ENCODE results near the gene POLG2.
"Not testable (repeated sequence)": the region's sequence is repeated elsewhere in the genome, so short reads cannot be mapped to it uniquely, and the experiment has no call there.

POLG2 gene

DNA sequence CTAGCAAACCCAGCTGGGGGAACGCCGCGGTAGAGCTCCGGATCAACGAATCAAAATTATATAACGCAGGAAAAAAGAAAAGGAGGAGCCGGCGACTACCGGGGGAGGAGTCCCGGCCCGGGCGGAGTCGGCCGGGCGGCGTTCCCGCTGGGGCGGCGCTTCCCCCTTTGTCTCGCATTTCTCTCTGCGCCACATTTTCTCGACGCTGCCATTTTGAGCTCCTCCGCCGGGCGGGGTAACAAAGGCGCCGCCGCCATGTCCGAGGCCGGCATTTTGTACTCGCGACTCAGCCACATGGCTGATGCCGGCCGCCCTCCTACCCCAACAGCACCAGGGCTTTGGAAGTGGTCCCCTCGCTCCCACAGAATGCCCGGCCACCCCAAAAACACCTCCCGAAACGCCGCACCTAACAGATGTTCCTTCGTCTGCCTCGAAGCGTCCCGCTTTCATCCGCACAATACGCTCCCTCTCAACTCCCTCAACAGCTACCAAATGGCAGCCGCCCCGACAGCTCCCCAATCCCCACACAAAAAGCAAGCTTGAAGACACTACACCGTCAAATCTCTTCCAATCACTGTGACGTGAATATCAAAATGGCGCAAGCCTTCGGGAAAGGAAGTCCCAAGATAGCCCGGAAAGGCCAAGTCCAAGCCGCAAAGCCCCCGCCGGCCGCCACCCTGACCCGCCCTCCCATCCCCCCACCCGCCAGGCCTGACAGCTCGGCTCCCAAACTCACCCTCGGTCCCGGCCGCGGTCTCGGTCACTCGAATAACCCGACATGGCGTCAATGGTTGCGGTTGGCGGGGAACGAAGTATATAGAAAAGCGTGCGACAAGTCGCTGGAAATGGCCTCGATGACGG lies 8.7 kb upstream of the POLG2 start:
- DNase-seq, result peak; percentile 84 to 93

DNA sequence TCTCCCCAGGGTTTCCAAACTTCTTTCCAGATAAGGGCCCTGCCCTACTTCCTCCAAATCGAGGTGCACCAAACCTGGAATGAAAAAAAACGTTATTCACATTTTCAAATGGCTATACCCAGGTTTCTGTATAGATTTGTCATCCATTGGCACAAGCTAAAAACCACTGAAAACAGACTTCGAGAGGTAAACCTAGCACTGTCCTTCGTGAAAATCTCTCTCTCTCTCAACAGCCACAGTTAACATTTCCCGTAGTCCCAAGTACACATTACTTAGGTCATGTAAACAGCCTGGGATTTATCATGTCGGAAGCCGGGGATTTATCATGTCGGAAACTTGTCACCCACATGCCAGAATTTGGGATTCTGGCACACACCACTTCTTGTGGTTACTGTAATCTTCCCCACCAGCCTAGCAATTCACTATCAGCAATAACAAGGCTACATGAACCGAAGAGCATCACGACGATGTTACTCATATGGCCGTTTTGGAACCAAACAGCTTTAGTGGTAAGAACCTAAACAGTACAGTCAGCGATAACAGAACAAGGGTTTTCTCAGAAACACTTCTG lies 8.0 kb upstream of the POLG2 start:
- DNase-seq, result no peak

DNA sequence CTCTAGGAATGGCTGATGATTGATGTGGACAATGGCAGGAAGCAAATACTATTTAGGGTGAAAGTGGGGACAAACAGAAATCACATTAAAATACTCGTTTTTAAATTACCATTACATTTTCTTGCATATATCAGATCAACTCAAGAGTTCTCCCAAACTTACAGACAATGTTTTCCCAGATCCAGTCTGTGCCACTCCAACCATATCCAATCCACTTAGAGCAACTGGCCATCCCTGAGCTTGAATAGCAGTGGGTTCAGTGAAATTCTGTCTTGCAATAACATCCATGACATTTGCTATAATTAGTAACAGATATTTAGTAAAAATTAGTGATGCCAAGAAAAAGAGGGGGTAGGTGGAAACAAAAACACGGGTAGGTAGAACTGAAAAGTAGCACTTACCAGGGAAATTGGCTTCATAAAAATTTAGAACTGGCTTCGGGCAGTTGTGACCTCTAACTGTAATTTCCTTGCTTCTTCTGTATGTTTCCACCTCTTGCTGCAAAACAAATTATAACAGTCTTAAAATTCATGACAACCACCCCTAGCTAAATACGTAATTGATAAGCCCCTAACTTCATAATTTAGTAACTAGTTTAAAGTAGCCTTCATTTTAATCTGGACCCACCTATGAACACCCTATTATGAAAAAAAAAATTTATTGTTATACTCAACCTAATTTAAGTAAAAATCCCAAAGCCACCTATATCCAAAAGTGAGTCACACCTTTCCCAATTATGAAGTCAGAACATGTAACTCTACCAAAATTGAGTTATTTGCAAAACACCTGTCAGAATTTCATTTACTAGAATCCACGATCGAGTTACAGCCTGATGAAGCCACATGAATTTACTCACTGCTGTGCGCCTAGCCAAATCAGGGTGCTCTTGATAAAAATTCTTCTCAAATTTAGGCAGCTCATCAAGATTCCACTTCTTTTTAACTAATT lies 7.2 kb upstream of the POLG2 start:
- DNase-seq, result no peak

DNA sequence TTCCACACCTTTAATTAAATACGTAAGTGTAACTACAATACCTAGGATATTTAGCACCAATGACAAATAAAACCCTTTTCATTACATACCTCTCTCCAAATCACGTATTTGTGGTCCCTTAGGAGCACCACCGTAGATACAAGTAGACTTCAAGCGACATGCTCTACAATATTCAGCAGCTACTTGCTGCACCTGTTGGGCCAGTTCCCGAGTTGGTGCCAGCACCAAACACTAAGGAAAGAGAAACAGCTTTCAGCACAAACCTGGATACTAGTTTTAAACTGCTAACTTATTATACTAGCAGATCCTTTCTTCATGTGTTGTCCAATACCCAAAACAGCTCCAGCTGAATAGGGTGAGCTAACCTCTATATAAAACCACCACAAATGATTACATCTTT lies 6.5 kb upstream of the POLG2 start:
- DNase-seq, result no peak

DNA sequence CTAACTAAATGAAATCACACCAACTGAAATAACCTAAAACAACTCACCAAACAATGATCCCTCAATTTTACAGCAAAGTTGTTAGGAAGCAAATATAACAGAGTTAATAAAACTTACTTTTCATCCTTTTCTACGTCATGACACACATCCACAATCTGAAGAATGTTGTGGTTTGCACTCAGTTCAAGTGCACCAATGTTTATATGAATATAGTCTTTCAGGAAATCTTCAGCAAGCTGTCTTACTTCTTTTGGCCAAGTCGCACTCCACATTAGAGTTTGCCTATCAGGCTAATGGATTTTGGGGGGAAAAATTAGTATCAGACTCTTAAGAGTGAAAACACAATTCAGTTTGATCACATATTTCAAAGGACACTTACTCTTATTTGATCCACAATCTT lies 6.0 kb upstream of the POLG2 start:
- no peak for DNase-seq

- no peak for DNase-seq
Measured at GRCh38 chr17:64502021-64502420, 5.2 kb upstream of the POLG2 start.

DNA sequence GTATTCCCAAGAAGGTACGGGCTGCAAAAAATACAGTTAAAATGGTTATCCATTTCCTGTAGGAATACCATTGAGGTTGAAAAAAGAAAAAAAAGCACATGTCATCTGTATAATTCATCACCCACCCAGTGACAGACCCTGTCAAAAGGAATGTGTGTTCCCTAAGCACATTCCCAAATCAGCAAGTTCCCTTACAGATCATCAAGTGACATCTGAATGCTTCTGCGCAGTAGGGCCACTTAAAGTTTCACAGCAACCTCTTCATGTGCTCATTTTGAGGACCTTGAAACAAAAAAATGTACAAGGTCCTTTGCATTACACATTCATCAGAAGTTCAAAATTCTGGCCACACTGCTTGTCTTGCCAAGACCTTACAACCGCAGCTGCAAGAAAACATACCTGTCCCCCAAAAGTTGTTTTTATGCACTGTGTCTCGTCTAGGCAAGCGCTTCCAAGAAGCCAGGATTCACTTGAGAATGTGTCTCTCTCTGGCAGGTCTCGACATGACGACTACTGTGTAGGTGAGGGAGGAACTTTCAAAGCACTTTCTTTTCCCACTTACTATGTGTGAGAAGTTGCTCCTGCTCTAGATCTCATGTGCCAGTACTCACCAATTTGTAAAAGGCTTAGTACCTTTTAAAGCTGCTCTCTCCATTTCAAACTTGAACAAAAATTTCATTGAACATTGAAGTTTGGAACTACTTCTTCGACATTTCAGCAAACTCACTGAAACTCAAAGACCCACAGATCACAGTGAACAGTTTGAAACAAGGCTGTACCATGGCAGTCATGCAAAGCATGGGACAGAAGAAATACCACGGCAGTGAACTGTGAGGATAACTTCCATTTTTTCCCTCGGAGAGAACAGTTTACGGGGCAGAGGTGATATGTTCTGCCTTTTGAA lies 4.3 kb upstream of the POLG2 start:
- DNase-seq, result no peak

DNA sequence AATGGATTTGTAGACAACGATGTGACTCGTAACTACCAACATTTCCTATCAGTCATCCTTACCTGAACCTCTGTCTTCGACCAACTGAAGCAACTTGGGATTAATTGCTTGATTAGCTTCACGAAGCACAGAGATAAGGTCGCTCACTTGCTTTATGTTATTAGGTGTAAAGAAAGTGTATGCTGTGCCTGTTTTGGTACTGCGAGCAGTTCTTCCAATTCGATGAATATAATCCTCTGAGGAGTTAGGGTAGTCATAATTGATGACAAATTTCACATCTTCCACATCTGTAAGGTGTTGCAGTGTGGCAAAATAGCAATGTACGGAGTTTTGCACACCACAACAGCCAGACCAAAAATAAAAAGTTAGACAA lies 3.6 kb upstream of the POLG2 start:
- no peak for DNase-seq

GRCh38 chr17:64499805-64500486 lies 3.1 kb upstream of the POLG2 start:
- DNase-seq, result no peak

DNA sequence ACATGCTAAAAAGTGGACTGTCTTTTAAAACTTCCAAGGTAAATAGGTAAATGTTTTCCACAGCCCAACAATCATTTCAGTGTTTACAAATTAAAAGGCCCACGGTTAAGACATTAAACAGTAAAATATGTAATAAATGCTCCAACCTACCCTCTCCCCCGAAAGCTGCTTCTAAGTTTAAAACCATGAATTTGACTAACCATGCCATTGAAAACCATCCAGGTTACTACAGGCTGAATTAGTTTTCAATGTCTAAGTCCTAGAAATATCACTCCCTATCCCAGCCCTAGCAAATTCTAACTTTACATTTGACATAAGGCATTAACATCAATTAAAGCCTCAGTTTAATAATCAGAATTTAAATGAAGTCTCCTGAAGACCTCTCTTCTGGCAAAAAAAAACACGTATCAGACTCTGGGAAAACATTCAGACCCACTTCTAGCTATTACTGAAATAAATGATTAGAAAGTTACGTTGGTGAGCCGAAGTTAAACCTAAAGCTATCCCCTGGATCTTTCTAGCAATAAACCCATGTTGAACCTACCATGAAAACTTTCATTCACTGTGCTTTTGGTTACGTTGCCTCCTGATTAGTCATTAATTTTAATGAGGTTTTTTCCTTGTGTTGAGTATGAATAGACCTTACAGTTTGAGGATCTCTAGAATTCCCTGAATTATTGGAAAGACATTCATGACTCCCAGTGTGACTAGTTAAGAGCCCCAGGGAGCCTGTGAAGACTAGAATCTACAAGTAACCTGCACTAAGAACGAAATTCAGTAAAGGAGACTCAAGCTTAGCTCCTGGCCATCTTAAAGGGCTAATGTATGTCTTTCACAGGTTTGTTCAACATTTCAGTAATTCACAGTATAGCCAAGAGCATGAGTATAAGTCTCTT lies 1.7 kb upstream of the POLG2 start:
- DNase-seq, result no peak

DNA sequence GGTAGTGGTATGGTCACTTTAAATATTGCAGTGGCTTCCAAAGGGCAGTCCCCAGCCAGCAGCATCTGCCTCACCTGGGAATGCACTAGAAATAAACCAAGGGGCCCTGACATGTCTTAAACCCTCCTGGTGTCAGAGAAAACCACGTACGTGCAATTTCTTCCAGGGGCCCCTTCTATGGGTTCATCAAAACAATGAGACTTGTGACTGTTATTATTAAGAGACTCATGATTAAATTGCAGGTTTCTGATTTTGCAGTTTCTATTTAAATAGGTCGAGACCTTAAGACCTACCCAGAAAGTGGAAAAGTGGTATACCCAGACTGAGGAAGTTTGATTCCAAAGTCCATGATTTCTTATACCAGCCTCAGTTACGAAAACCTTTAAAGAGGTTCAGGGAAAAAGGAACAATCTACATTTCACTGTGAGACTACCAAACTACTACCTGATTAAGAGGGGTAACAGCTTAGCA lies 746 bp upstream of the POLG2 start:
- no peak for DNase-seq

DNA sequence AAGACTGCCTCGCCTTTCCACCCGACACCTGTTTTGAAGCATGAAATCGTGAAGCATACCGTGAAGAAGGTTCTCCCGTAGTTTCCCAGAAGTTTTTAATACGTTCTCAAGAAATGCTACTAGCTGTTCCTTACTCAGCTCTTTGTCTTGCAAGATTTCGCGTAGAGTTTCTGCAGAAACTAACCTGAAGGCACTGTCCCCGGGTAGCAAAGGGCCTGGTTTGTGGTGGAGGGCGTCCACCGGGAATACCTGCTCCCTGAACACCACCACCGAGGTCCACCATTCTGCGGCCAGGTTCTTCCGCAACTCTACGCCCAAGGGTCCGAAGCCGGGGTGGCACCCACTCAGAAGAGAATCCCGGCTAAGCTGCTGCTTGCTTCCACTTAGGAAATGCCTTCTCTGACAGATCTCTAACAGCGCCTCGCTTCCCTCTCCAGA lies 487 bp downstream of the POLG2 start:
- DNase-seq, result peak in 1 of 2 donors; percentile 41

DNA sequence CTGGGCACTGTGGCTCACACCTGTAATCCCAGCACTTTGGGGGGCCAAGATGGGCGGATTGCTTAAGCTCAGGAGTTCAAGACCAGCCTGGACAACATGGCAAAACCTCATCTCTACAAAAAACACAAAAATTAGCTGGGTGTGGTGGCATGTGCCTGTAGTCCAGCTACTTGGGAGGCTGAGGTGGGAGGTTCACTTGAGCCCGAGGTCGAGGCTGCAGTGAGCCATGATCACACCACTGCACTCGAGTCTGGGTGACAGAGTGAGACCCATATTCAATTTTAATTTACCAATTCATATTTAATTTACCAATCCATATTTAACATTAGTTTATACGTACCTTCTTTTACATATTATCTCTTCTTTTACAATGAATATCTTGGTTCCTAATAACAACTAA lies 1.6 kb downstream of the POLG2 start:
- DNase-seq, result not testable (repeated sequence)

DNA sequence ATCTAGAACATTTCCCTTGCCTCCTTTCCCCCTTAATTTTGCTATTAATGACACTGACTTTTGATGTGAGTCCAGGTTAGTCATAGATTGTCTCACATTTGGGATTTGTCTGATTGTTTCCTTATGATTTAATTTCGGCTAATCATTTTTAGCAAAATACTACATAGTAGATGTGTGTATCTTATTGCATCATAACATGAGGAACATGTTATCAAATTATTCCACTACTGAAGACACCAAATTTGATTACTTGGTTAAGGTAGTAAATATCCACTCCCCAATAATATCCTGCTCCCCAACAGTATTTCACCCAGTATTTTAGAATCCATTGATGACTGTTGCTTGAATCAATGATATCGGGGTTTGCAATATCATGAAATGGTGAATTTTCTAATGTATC lies 2.7 kb downstream of the POLG2 start:
- no peak for DNase-seq

DNA sequence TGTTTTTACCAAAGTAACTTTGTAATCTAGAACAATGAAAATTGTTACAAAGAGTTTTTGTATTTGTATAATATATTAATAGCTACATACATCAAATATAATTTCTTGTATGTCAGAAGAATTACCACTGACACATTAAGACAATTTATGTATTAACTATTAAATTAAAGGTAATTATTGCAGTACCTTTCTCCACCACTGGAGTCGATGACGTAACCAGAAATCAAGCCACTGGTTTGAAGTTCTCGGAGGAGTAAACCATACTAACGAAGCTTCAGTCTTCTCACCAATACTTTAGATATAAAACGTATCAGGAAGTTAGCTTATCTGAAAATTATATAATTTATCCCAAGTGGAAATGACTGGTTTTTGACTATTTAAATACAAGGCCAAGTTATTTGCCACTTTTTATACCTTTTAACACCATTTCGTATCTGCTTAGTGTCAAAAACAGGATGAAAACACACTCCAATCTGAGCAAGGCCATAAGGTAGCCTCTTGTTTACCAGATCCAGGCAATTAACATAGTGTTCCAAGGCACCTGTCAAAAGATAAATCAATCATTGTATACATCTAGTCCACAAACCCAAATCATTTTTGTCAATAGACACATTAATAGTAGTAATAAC lies 4.3 kb downstream of the POLG2 start:
- DNase-seq, result peak in 1 of 2 donors; percentile 72

GRCh38 chr17:64491994-64492393 lies 4.9 kb downstream of the POLG2 start:
- DNase-seq, result no peak

DNA sequence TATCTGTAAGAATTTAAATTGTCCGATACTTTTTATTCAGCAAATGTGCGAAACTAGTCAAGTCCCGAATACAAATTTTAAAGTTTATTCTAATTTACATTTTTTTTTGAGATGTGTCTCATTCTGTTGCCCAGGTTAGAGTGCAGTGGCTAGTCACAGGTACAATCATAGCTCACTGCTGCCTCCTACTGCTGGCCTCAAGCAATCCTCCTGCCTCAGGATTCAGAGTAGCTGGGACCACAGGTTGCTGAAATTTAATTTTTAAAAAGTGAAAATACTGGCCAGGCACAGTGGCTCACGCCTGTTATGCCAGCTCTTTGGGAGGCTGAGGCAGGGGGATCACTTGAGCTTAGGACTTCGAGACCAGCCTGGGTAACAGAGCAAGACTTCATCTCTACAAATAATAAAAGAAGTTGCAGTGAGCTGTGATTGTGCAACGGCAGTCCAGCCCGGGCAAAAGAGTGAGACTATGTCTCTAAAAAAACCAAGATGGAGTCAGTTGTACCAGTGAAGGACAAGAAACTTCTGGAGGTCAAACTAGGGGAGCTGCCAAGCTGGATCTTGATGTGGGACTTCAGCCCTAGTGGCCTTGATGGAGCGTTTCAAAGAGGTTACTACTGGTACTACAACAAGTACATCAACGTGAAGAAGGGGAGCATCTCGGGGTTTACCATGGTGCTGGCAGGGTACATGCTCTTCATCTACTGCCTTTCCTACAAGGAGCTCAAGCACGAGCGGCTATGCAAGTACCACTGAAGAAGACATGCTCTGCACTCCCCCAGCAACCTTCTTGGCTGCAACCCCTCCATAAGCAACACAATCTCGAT lies 5.6 kb downstream of the POLG2 start:
- peak in 1 of 2 donors; percentile 70 for DNase-seq

- no peak for DNase-seq
Measured at GRCh38 chr17:64488301-64488700, 8.6 kb downstream of the POLG2 start.

DNA sequence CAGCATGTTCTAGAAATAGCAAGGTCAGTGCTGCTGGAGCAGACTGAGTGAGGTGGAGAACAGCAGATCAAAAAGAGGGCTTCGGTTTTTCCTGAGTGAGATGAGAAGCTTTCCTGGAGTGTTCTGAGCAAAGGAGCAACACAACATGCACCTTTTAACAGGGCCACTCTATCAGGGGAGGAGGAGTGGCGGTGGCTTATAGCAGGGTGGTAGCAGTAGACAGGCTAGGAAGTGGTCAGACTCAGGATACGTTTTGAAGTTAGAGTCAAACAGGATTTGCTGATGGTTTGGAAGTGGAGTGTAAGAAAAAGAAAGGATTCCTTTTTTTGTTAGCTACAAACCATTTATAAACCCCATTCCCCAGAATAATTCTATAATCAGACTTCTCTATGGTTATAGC lies 12.5 kb downstream of the POLG2 start:
- DNase-seq, result no peak

All from inflammatory macrophage treated with lipopolysaccharide for 1 hour (primary cell).